ENCODE data around the gene TCF7L2. TPM values are rescaled to one million over a fixed set of nuclear protein-coding genes. Genes with fewer than 3 reads are reported as not detected.

TCF7L2 gene
- polyA plus RNA-seq, 3 donors = 2.1 to 23.5 (median 6.1) TPM

DNA sequence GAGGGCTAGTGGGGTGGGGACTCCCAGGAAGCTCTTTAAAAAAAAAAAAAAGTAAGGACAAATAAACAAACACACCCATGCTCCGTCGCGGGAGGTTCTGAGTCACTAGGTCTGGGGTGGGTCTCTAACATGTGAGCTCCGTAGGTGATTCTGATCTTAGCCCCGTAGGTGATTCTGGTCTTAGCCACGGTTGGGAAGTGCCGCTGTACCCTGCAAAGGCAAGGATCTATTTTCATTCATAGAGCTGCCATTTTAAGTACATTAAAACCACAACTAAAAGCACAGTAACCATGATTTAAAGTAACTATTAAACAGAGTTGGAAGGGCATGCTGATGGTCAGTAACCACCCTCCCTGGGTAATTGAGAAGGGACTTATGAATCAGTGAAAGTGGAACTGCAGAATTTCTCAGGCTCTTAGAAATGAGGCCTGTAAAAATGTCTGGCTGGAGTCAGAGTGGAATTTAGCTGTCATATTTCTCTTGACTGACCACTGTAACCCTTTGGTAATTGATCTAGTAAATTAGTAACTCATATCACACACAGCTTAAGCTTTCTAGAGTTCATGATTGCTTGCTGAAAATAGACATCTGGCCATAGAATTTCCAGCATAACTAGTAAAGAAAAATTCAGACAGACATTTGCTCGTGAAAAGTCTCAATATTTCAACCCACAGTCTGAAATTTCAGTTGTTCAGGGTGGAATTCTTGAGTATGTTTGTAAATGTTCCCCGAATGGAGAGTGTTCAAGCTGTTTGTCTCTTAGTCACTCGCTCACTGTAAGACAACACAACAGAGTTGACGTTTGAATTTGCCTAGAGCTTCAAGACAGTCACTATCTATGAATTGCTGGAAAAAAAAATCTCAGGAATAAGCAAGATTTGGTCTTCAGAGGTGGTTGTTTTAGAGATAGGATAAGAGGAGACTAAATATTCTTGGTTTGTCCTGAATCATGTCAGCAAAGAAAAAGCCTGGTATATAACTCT is 34.2 kb upstream of the TCF7L2 start:
- H3K4me2 ChIP-seq (replicated peaks; ENCODE audit: extremely low read depth, low read length, poor library complexity, severe bottlenecking) = no peak overlapping the region
- no peaks in the 10 kb centered on the region for H3K36me3 Mint-ChIP-seq

DNA sequence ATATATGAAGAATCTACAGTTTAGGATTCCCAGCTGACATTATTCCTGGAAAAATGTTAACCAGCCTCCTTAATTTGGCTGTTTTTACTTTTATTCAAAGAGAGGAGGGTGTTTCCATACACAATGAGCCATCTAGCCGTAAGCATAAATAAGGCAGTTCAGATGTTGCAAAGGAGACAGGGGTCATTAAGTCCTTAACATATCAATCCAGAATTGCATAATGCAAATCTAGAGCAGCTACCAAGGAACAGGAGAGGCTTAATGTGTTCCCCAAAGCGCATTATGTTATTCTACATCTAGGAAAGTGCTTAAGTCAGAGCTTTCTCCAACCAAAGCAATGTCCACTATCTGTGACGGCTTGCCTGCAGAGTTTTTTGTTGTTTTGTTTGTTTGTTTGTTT is 32.4 kb upstream of the TCF7L2 start:
- no peaks in the 10 kb centered on the region for H3K36me3 Mint-ChIP-seq
- Histone ChIP-seq H3K9me3 (replicated peaks in 1 of 2; ENCODE audit: control insufficient read depth in 1 of 2, insufficient read depth in 1 of 2, low read length in 2 of 2) (no peaks in the 10 kb centered on the region), H3K4me1 (ENCODE audit: control insufficient read depth in 1 of 2, insufficient read depth in 2 of 2, low read length in 2 of 2) (peaks cover 7 to 10% of the 10 kb centered on the region in 2 donors), H3K9ac (ENCODE audit: insufficient read depth, low read length, poor library complexity, severe bottlenecking) (no peak overlapping the region), H3K4me2 (replicated peaks; ENCODE audit: extremely low read depth, low read length, poor library complexity, severe bottlenecking) (no peak overlapping the region), H3K27ac (ENCODE audit: low read depth in 1 of 2, low read length in 2 of 2) (no peak overlapping the region), H4K20me1 (ENCODE audit: insufficient read depth, low read length) (no peaks in the 10 kb centered on the region), H3K79me2 (ENCODE audit: insufficient read depth, low read length) (no peaks in the 10 kb centered on the region), H2AFZ (ENCODE audit: insufficient read depth, low read depth, low read length, poor library complexity, severe bottlenecking) (no peak overlapping the region), H3K36me3 (replicated peaks in 1 of 2; ENCODE audit: control insufficient read depth in 1 of 2, insufficient read depth in 2 of 2, low read length in 2 of 2) (no peaks in the 10 kb centered on the region), H3K4me3 (replicated peaks in 1 of 3; ENCODE audit: low read depth in 2 of 3, low read length in 3 of 3) (no peak overlapping the region), H3K27me3 (ENCODE audit: control insufficient read depth in 2 of 2, insufficient read depth in 2 of 2, low read length in 2 of 2) (no peaks in the 10 kb centered on the region)
- peaks cover 0 to 7% (median 3%) of the 10 kb centered on the region in 3 donors for H3K27me3 Mint-ChIP-seq (ENCODE audit: low read depth in 3 of 3)
- H3K4me3 Mint-ChIP-seq = no peak overlapping the region
- H3K9me3 Mint-ChIP-seq = no peaks in the 10 kb centered on the region
- TF ChIP-seq, protein P1, sequence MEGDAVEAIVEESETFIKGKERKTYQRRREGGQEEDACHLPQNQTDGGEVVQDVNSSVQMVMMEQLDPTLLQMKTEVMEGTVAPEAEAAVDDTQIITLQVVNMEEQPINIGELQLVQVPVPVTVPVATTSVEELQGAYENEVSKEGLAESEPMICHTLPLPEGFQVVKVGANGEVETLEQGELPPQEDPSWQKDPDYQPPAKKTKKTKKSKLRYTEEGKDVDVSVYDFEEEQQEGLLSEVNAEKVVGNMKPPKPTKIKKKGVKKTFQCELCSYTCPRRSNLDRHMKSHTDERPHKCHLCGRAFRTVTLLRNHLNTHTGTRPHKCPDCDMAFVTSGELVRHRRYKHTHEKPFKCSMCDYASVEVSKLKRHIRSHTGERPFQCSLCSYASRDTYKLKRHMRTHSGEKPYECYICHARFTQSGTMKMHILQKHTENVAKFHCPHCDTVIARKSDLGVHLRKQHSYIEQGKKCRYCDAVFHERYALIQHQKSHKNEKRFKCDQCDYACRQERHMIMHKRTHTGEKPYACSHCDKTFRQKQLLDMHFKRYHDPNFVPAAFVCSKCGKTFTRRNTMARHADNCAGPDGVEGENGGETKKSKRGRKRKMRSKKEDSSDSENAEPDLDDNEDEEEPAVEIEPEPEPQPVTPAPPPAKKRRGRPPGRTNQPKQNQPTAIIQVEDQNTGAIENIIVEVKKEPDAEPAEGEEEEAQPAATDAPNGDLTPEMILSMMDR (IDR thresholded peaks at IDR 0.05) = no peak
- WGBS (ENCODE audit: insufficient coverage) = no CpG with 5 or more reads among the region's 3 CpGs
- intact Hi-C loops (cut with micrococcal nuclease) = no loop called here
- no peak for DNase-seq
- H3K27ac Mint-ChIP-seq = no peak overlapping the region
- peaks cover 16% of the 10 kb centered on the region for H3K4me1 Mint-ChIP-seq

More for the DNA sequence above, 34.2 kb upstream of the TCF7L2 start:
- no CpG with 5 or more reads among the region's 11 CpGs for WGBS (ENCODE audit: insufficient coverage)
- Histone ChIP-seq H3K4me3 (replicated peaks in 1 of 3; ENCODE audit: low read depth in 2 of 3, low read length in 3 of 3) (no peak overlapping the region), H2AFZ (ENCODE audit: insufficient read depth, low read depth, low read length, poor library complexity, severe bottlenecking) (no peak overlapping the region), H3K27ac (ENCODE audit: low read depth in 1 of 2, low read length in 2 of 2) (no peak overlapping the region), H4K20me1 (ENCODE audit: insufficient read depth, low read length) (no peaks in the 10 kb centered on the region), H3K27me3 (ENCODE audit: control insufficient read depth in 2 of 2, insufficient read depth in 2 of 2, low read length in 2 of 2) (no peaks in the 10 kb centered on the region), H3K4me1 (ENCODE audit: control insufficient read depth in 1 of 2, insufficient read depth in 2 of 2, low read length in 2 of 2) (peaks cover 7 to 10% of the 10 kb centered on the region in 2 donors), H3K9ac (ENCODE audit: insufficient read depth, low read length, poor library complexity, severe bottlenecking) (no peak overlapping the region), H3K36me3 (replicated peaks in 1 of 2; ENCODE audit: control insufficient read depth in 1 of 2, insufficient read depth in 2 of 2, low read length in 2 of 2) (no peaks in the 10 kb centered on the region), H3K9me3 (replicated peaks in 1 of 2; ENCODE audit: control insufficient read depth in 1 of 2, insufficient read depth in 1 of 2, low read length in 2 of 2) (no peaks in the 10 kb centered on the region), H3K79me2 (ENCODE audit: insufficient read depth, low read length) (no peaks in the 10 kb centered on the region)
- Mint-ChIP-seq H3K9me3 (no peaks in the 10 kb centered on the region), H3K4me3 (no peak overlapping the region), H3K4me1 (peaks cover 23% of the 10 kb centered on the region), H3K27ac (peak overlapping the region in 1 of 7 donors; percentile 4), H3K27me3 (ENCODE audit: low read depth in 3 of 3) (peaks cover 0 to 5% (median 2%) of the 10 kb centered on the region in 3 donors)
- DNase-seq = no peak
- intact Hi-C loops (cut with micrococcal nuclease) = no loop called here
- TF ChIP-seq, protein P1 (IDR thresholded peaks at IDR 0.05) = no peak
